ENCODE measurements around the gene B3GNT7. TPM values are rescaled to one million over a fixed set of nuclear protein-coding genes. Genes with fewer than 3 reads are reported as not detected.

The B3GNT7 gene, protein sequence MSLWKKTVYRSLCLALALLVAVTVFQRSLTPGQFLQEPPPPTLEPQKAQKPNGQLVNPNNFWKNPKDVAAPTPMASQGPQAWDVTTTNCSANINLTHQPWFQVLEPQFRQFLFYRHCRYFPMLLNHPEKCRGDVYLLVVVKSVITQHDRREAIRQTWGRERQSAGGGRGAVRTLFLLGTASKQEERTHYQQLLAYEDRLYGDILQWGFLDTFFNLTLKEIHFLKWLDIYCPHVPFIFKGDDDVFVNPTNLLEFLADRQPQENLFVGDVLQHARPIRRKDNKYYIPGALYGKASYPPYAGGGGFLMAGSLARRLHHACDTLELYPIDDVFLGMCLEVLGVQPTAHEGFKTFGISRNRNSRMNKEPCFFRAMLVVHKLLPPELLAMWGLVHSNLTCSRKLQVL
- total RNA-seq = 0.12 TPM in 1 of 2 replicates, not detected in the other

DNA sequence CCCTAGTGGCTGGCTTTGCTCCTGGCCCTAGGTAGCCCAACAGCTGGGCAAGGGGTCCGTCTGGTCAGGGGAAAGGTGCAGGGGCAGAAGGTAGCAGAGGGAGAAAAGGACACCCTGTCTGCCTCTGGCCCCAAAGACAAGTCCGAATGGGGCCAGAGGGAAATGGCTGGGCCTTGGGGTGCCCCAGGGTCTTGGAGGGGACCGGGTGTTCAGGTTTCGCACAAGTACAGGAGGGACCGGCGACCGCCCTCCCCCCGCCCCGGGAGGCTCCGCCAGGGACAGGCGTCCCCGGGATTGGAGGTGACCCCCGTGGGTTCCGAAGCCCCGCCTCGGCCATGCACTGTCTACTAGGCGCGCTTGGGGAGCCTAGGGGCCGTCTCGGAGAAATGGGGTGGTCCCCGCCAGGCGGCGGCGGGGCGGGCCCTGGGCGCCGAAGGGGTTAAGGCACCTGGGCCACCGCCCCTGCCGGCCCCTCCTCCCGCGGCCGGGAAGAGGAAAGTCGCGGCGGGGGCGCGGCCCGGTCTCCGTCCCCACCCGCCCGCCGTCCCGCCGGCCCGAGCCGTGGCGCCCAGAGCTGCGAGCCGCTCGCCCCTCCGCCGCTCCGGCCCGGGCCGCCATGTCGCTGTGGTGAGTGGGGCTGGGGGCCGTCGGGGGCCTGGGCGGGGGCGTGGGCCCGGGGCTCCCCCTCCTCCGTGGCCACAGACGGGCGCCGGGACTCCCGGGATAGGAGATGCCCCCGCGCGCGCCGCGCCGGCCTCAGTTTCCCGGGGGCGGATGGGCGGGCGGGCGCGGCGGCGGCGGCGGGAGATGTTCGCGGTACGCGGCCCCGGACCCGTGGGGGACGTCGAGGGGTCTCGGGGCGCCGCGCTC, at the start of gene B3GNT7:
B3GNT7 (plus strand) TSS at position 523 of the 870 bp plus-strand sequence; CDS start at position 617, 94 bp downstream.

Other genes starting within 250 kb of the B3GNT7 start
- gene ARMC9, start 197.1 kb upstream of the B3GNT7 start, total RNA-seq = 11.4 and 14.3 TPM in 2 replicates
- 158 and 159 TPM in 2 replicates for gene NCL, start 68.8 kb downstream of the B3GNT7 start, total RNA-seq
- gene NMUR1, start 134.7 kb downstream of the B3GNT7 start, total RNA-seq = not detected in 2 replicates
- not detected in 2 replicates for gene TEX44, start 197.2 kb downstream of the B3GNT7 start, total RNA-seq

Measured in cardiac ventricle fibroblast (primary cell).